ENCODE measurements around the gene HOXA3.

HOXA3 gene

DNA sequence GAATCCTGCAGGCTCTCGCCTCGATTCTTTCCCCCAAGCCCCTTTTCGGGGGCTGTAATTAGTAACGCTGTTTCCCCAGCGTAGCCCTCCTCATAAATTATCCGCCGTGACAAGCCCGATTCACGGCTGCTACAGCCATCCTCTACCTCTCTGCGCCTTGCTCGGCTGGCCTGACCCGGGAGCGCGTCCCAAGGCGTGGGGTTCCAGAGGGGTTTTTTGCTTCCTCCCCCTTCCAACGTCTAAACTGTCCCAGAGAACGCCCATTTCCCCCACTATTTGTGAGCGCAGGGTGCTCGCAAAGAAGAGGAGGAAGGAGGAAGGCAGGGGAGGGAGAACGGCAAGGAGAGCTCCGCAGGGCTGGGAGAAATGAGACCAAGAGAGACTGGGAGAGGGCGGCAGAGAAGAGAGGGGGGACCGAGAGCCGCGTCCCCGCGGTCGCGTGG lies 9.8 kb downstream of the HOXA3 start:
- no peaks in the 10 kb centered on the region for H3K36me3 ChIP-seq (ENCODE audit: control insufficient read depth, insufficient read depth, low read length)
- H4K8ac ChIP-seq (ENCODE audit: low read depth, low read length), result no peak overlapping the region
- H3K27me3 ChIP-seq (ENCODE audit: insufficient read depth, low read length, poor library complexity), result peaks cover 91% of the 10 kb centered on the region
- no peaks in the 10 kb centered on the region for H3K79me2 ChIP-seq (ENCODE audit: control insufficient read depth, insufficient read depth, low read length)
- no CpG with 5 or more reads among the region's 29 CpGs for WGBS (ENCODE audit: extremely low coverage, insufficient coverage, low lambda C conversion rate)
- H3K4me2 ChIP-seq (ENCODE audit: low read length), result peak overlapping the region; percentile 97
- H3K18ac ChIP-seq (ENCODE audit: low read length), result no peak overlapping the region
- H3K79me1 ChIP-seq (ENCODE audit: low read length), result no peaks in the 10 kb centered on the region
- peak overlapping the region; percentile 21 for H3K9ac ChIP-seq (ENCODE audit: low read length)
- H3K23ac ChIP-seq (ENCODE audit: low read length), result no peak overlapping the region
- DNase-seq, result no peak
- H3K56ac ChIP-seq (ENCODE audit: low read length), result peak overlapping the region; percentile 60
- H2AK5ac ChIP-seq (ENCODE audit: low read length), result no peak overlapping the region
- H2BK120ac ChIP-seq (ENCODE audit: low read depth, low read length), result no peak overlapping the region
- H4K5ac ChIP-seq (ENCODE audit: low read length), result no peak overlapping the region
- H3K4me1 ChIP-seq (ENCODE audit: control insufficient read depth, low read depth, low read length), result no peaks in the 10 kb centered on the region
- H3K4ac ChIP-seq (ENCODE audit: low read depth, low read length), result no peak overlapping the region
- H2BK15ac ChIP-seq (replicated peaks; ENCODE audit: low read depth), result no peak overlapping the region
- no peak overlapping the region for H2BK5ac ChIP-seq (ENCODE audit: low read length)
- no peak overlapping the region for H3K4me3 ChIP-seq (ENCODE audit: low read length)
- no peak overlapping the region for H3K27ac ChIP-seq (ENCODE audit: low read depth, low read length)

- H3K79me1 ChIP-seq (ENCODE audit: low read length), result no peaks in the 10 kb centered on the region
- H2AK5ac ChIP-seq (ENCODE audit: low read length), result no peak overlapping the region
- H4K8ac ChIP-seq (ENCODE audit: low read depth, low read length), result no peak overlapping the region
- H3K4ac ChIP-seq (ENCODE audit: low read depth, low read length), result no peak overlapping the region
- peak; percentile 82 for DNase-seq
- no peak overlapping the region for H3K4me3 ChIP-seq (ENCODE audit: low read length)
- no CpG with 5 or more reads among the region's 30 CpGs for WGBS (ENCODE audit: extremely low coverage, insufficient coverage, low lambda C conversion rate)
- H3K4me1 ChIP-seq (ENCODE audit: control insufficient read depth, low read depth, low read length), result no peaks in the 10 kb centered on the region
- H3K23ac ChIP-seq (ENCODE audit: low read length), result no peak overlapping the region
- no peak overlapping the region for H2BK120ac ChIP-seq (ENCODE audit: low read depth, low read length)
- no peaks in the 10 kb centered on the region for H3K79me2 ChIP-seq (ENCODE audit: control insufficient read depth, insufficient read depth, low read length)
- no peak overlapping the region for H2BK5ac ChIP-seq (ENCODE audit: low read length)
- H3K4me2 ChIP-seq (ENCODE audit: low read length), result peak overlapping the region; percentile 97
- H3K9ac ChIP-seq (ENCODE audit: low read length), result no peak overlapping the region
- H3K27ac ChIP-seq (ENCODE audit: low read depth, low read length), result no peak overlapping the region
- H3K56ac ChIP-seq (ENCODE audit: low read length), result no peak overlapping the region
- H2BK15ac ChIP-seq (replicated peaks; ENCODE audit: low read depth), result no peak overlapping the region
- H3K18ac ChIP-seq (ENCODE audit: low read length), result no peak overlapping the region
- no peaks in the 10 kb centered on the region for H3K36me3 ChIP-seq (ENCODE audit: control insufficient read depth, insufficient read depth, low read length)
- peaks cover 91% of the 10 kb centered on the region for H3K27me3 ChIP-seq (ENCODE audit: insufficient read depth, low read length, poor library complexity)
- no peak overlapping the region for H4K5ac ChIP-seq (ENCODE audit: low read length)
Measured at GRCh38 chr7:27141923-27142579, 10.3 kb downstream of the HOXA3 start.

DNA sequence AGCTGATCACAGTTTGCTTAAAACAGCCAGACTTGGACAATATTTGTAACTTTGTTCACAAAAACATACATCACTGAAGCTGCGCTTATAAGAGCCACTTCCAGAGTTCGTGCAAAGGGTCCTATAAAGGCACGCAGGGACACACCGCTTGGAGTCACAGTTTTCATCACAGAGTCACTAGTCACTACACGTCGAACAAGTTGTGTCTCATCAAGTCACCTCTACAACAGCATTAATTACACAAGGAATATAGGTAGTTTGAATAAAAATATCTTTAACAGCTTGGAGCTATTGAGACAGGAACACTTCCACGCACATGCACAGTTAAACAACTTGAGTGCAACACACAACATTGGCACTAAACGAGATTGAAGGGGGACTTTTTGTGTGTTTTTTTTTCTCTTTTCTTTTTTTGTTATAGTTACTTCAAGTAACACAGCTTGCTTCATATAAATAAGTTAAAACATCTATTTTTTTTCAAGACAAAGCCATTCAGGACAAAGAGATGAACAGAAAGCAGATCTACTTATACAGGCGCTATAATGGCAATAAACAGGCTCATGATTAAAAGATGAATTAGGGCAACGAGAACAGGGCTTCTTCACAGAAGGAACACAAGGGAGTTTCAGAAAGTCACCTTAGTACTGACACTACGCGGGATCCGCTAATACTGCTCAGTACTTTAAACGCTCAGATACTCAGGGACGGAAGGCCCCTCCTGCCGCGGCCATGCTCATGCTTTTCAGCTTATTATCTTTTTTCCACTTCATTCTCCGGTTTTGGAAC lies 11.1 kb downstream of the HOXA3 start:
- no peak overlapping the region for H3K9ac ChIP-seq (ENCODE audit: low read length)
- H2BK15ac ChIP-seq (replicated peaks; ENCODE audit: low read depth), result no peak overlapping the region
- no peaks in the 10 kb centered on the region for H3K36me3 ChIP-seq (ENCODE audit: control insufficient read depth, insufficient read depth, low read length)
- no peak overlapping the region for H4K5ac ChIP-seq (ENCODE audit: low read length)
- no peak overlapping the region for H3K56ac ChIP-seq (ENCODE audit: low read length)
- no peak overlapping the region for H3K18ac ChIP-seq (ENCODE audit: low read length)
- no peak overlapping the region for H2AK5ac ChIP-seq (ENCODE audit: low read length)
- no peak for DNase-seq
- H3K27ac ChIP-seq (ENCODE audit: low read depth, low read length), result no peak overlapping the region
- no peak overlapping the region for H3K4ac ChIP-seq (ENCODE audit: low read depth, low read length)
- no peak overlapping the region for H2BK120ac ChIP-seq (ENCODE audit: low read depth, low read length)
- H3K23ac ChIP-seq (ENCODE audit: low read length), result no peak overlapping the region
- no peaks in the 10 kb centered on the region for H3K79me2 ChIP-seq (ENCODE audit: control insufficient read depth, insufficient read depth, low read length)
- H3K79me1 ChIP-seq (ENCODE audit: low read length), result no peaks in the 10 kb centered on the region
- no peaks in the 10 kb centered on the region for H3K4me1 ChIP-seq (ENCODE audit: control insufficient read depth, low read depth, low read length)
- H3K4me2 ChIP-seq (ENCODE audit: low read length), result no peak overlapping the region
- peaks cover 90% of the 10 kb centered on the region for H3K27me3 ChIP-seq (ENCODE audit: insufficient read depth, low read length, poor library complexity)
- H3K4me3 ChIP-seq (ENCODE audit: low read length), result no peak overlapping the region
- no peak overlapping the region for H2BK5ac ChIP-seq (ENCODE audit: low read length)
- WGBS (ENCODE audit: extremely low coverage, insufficient coverage, low lambda C conversion rate), result no CpG with 5 or more reads among the region's 18 CpGs
- H4K8ac ChIP-seq (ENCODE audit: low read depth, low read length), result no peak overlapping the region

GRCh38 chr7:27140126-27140857 lies 12.1 kb downstream of the HOXA3 start:
- no peaks in the 10 kb centered on the region for H3K79me2 ChIP-seq (ENCODE audit: control insufficient read depth, insufficient read depth, low read length)
- H3K36me3 ChIP-seq (ENCODE audit: control insufficient read depth, insufficient read depth, low read length), result no peaks in the 10 kb centered on the region
- no peak overlapping the region for H3K4ac ChIP-seq (ENCODE audit: low read depth, low read length)
- H2BK15ac ChIP-seq (replicated peaks; ENCODE audit: low read depth), result no peak overlapping the region
- no peak overlapping the region for H2AK5ac ChIP-seq (ENCODE audit: low read length)
- H3K23ac ChIP-seq (ENCODE audit: low read length), result no peak overlapping the region
- no peak for DNase-seq
- no peak overlapping the region for H4K8ac ChIP-seq (ENCODE audit: low read depth, low read length)
- no peak overlapping the region for H3K9ac ChIP-seq (ENCODE audit: low read length)
- no peak overlapping the region for H2BK5ac ChIP-seq (ENCODE audit: low read length)
- H3K18ac ChIP-seq (ENCODE audit: low read length), result no peak overlapping the region
- no peak overlapping the region for H4K5ac ChIP-seq (ENCODE audit: low read length)
- no peaks in the 10 kb centered on the region for H3K79me1 ChIP-seq (ENCODE audit: low read length)
- no peaks in the 10 kb centered on the region for H3K4me1 ChIP-seq (ENCODE audit: control insufficient read depth, low read depth, low read length)
- H3K4me3 ChIP-seq (ENCODE audit: low read length), result no peak overlapping the region
- no peak overlapping the region for H3K56ac ChIP-seq (ENCODE audit: low read length)
- peaks cover 91% of the 10 kb centered on the region for H3K27me3 ChIP-seq (ENCODE audit: insufficient read depth, low read length, poor library complexity)
- H2BK120ac ChIP-seq (ENCODE audit: low read depth, low read length), result no peak overlapping the region
- no peak overlapping the region for H3K4me2 ChIP-seq (ENCODE audit: low read length)
- no peak overlapping the region for H3K27ac ChIP-seq (ENCODE audit: low read depth, low read length)
- WGBS (ENCODE audit: extremely low coverage, insufficient coverage, low lambda C conversion rate), result no CpG with 5 or more reads among the region's 15 CpGs

DNA sequence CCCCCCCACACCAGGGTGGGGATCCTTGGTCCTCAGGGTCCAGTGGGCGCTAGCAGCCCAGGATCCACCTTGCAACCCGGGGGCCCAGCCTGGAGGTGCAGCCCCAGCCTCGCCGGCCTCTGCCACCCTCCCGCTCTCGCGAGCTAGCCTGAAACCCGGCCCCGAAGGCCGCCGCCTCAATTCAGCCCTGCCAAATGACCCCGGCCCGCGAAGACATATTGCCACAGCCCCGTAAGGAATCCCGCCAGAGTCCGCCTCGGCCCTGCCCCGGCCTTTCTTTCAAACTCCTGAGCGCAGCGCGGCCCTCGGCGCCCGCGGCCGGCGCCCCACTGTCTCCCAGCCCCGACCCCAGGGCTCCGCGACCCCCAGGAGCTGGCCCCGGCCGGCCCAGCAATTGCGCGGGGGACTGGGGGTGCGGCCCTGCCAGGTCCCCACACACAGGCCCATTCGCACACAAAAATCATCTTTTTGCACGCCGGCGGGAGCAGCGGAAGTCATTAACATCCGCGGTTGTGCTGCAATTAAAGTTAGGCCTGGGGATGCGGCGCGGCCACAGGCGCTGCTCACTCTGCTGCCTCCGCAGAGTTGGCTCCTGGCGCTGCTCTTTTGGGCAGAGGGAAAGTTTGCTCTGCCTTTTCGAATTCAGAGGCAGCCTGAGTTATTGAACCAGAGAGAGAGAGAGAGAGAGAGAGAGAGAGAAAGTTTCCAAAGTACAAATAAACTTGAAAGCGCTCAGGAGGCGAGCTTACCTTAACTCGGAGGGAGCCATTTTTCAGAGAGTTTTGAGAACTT lies 12.9 kb downstream of the HOXA3 start:
- Histone ChIP-seq H2AK5ac (ENCODE audit: low read length) (no peak overlapping the region), H2BK5ac (ENCODE audit: low read length) (no peak overlapping the region), H3K79me1 (ENCODE audit: low read length) (no peaks in the 10 kb centered on the region), H3K4me1 (ENCODE audit: control insufficient read depth, low read depth, low read length) (no peaks in the 10 kb centered on the region), H3K27me3 (ENCODE audit: insufficient read depth, low read length, poor library complexity) (peaks cover 89% of the 10 kb centered on the region), H3K4ac (ENCODE audit: low read depth, low read length) (no peak overlapping the region), H3K36me3 (ENCODE audit: control insufficient read depth, insufficient read depth, low read length) (no peaks in the 10 kb centered on the region), H4K8ac (ENCODE audit: low read depth, low read length) (no peak overlapping the region), H3K4me2 (ENCODE audit: low read length) (no peak overlapping the region), H2BK15ac (replicated peaks; ENCODE audit: low read depth) (no peak overlapping the region), H3K27ac (ENCODE audit: low read depth, low read length) (no peak overlapping the region), H4K5ac (ENCODE audit: low read length) (no peak overlapping the region), H3K79me2 (ENCODE audit: control insufficient read depth, insufficient read depth, low read length) (no peaks in the 10 kb centered on the region), H3K23ac (ENCODE audit: low read length) (no peak overlapping the region), H2BK120ac (ENCODE audit: low read depth, low read length) (no peak overlapping the region), H3K56ac (ENCODE audit: low read length) (no peak overlapping the region), H3K4me3 (ENCODE audit: low read length) (no peak overlapping the region), H3K9ac (ENCODE audit: low read length) (no peak overlapping the region), H3K18ac (ENCODE audit: low read length) (no peak overlapping the region)
- no peak for DNase-seq
- WGBS (ENCODE audit: extremely low coverage, insufficient coverage, low lambda C conversion rate), result no CpG with 5 or more reads among the region's 53 CpGs

All from mesendoderm (in vitro differentiated cells).